CD14-positive monocyte (primary cell): ENCODE data around the gene IL13RA2. TPM values are rescaled to one million over a fixed set of nuclear protein-coding genes. Genes with fewer than 3 reads are reported as not detected.
A peak's percentile ranks its signal among the peaks of the same experiment; 100 is the strongest.

Experiments used
- DNase-seq, 3 donors: peaks; one replicate each; pipeline ENCODE4 v3.0.0-alpha.2; 2011 to 2022
- H2AFZ ChIP-seq: 2 replicates; pipeline ENCODE4 v1.6.0; 2012; ENCODE audit warnings: mild to moderate bottlenecking, low read depth, low read length, inconsistent platforms; ENCODE audit not compliant: insufficient read depth, poor library complexity, severe bottlenecking
- H3K27ac ChIP-seq, 2 donors: 1 replicate in 1 of 2; 2 replicates in 1 of 2; pipeline ENCODE4 v1.5.1; 2012 to 2013; ENCODE audit warnings: low read length in 2 of 2, control low read depth in 1 of 2, inconsistent platforms in 1 of 2, low read depth in 1 of 2, mild to moderate bottlenecking in 1 of 2
- H3K27me3 ChIP-seq, 2 donors: one replicate each; pipeline versions ENCODE4 v1.6.0 to v1.6.1; 2011 to 2013; ENCODE audit warnings: low read length in 2 of 2; ENCODE audit not compliant: control insufficient read depth in 2 of 2, insufficient read depth in 2 of 2
- H3K36me3 ChIP-seq, 2 donors: replicated peaks in 1 of 2; 1 replicate in 1 of 2; 2 replicates in 1 of 2; pipeline versions ENCODE4 v1.5.1 to v1.6.1; 2012 to 2013; ENCODE audit warnings: low read length in 2 of 2, control low read depth in 1 of 2, inconsistent platforms in 1 of 2, mild to moderate bottlenecking in 1 of 2; ENCODE audit not compliant: insufficient read depth in 2 of 2, control insufficient read depth in 1 of 2
- H3K4me1 ChIP-seq, 2 donors: 1 replicate in 1 of 2; 2 replicates in 1 of 2; pipeline versions ENCODE4 v1.5.1 to v1.6.1; 2012 to 2013; ENCODE audit warnings: low read length in 2 of 2, control low read depth in 1 of 2, inconsistent platforms in 1 of 2, mild to moderate bottlenecking in 1 of 2, moderate library complexity in 1 of 2; ENCODE audit not compliant: insufficient read depth in 2 of 2, control insufficient read depth in 1 of 2
- H3K4me2 ChIP-seq: replicated peaks from 2 replicates; pipeline ENCODE3; 2012; ENCODE audit warnings: low read length, moderate library complexity, mild to moderate bottlenecking; ENCODE audit not compliant: poor library complexity, severe bottlenecking; ENCODE audit errors: extremely low read depth
- H3K4me3 ChIP-seq, 3 experiments: fragments of 200-600 bp in 1 of 3; sonication (generic) in 1 of 3; replicated peaks in 1 of 3; 1 replicate in 2 of 3; 2 replicates in 1 of 3; pipeline ENCODE4 v1.5.1; 2011 to 2013; ENCODE audit warnings: low read length in 3 of 3, mild to moderate bottlenecking in 3 of 3, control low read depth in 2 of 3, low read depth in 2 of 3, inconsistent platforms in 1 of 3, moderate library complexity in 1 of 3
- H3K79me2 ChIP-seq: 2 replicates; pipeline ENCODE4 v1.6.0; 2012; ENCODE audit warnings: mild to moderate bottlenecking, control low read depth, inconsistent platforms, low read length, moderate library complexity; ENCODE audit not compliant: insufficient read depth
- H3K9ac ChIP-seq: 2 replicates; pipeline ENCODE4 v1.6.0; 2017; ENCODE audit warnings: low read length, mild to moderate bottlenecking; ENCODE audit not compliant: insufficient read depth, poor library complexity, severe bottlenecking
- H3K9me3 ChIP-seq, 2 donors: replicated peaks in 1 of 2; 1 replicate in 1 of 2; 2 replicates in 1 of 2; pipeline versions ENCODE4 v1.5.1 to v1.6.1; 2012 to 2013; ENCODE audit warnings: low read length in 2 of 2, control low read depth in 1 of 2; ENCODE audit not compliant: control insufficient read depth in 1 of 2, insufficient read depth in 1 of 2
- H4K20me1 ChIP-seq: 2 replicates; pipeline ENCODE4 v1.6.0; 2012; ENCODE audit warnings: mild to moderate bottlenecking, low read length, control low read depth, moderate library complexity; ENCODE audit not compliant: insufficient read depth
- H3K27ac Mint-ChIP-seq, 7 donors: one replicate each; pipeline ENCODE4 v1.8.0; 2020; ENCODE audit warnings: mild to moderate bottlenecking in 7 of 7, mixed read lengths in 7 of 7, moderate library complexity in 6 of 7, inconsistent platforms in 2 of 7
- H3K27me3 Mint-ChIP-seq, 3 donors: one replicate each; pipeline ENCODE4 v1.8.0; 2021 to 2022; ENCODE audit warnings: low read depth in 3 of 3, mild to moderate bottlenecking in 3 of 3, mixed read lengths in 3 of 3, moderate library complexity in 3 of 3, inconsistent platforms in 1 of 3
- H3K36me3 Mint-ChIP-seq, 2 donors: one replicate each; pipeline ENCODE4 v1.8.0; 2020; ENCODE audit warnings: mixed read lengths in 2 of 2, inconsistent platforms in 1 of 2, mild to moderate bottlenecking in 1 of 2
- H3K4me1 Mint-ChIP-seq: one replicate; pipeline ENCODE4 v1.8.0; 2020; ENCODE audit warnings: mild to moderate bottlenecking, mixed read lengths
- H3K4me3 Mint-ChIP-seq, 2 donors: one replicate each; pipeline ENCODE4 v1.8.0; 2020; ENCODE audit warnings: mild to moderate bottlenecking in 2 of 2, mixed read lengths in 2 of 2, moderate library complexity in 1 of 2
- H3K9me3 Mint-ChIP-seq, 7 donors: one replicate each; pipeline ENCODE4 v1.8.0; 2020 to 2022; ENCODE audit warnings: mixed read lengths in 7 of 7, mild to moderate bottlenecking in 6 of 7, moderate library complexity in 6 of 7, inconsistent platforms in 2 of 7
- CTCF ChIP-seq: fragments of 200-600 bp; IDR thresholded peaks from one replicate; pipeline ENCODE4 v1.8.0; 2022; ENCODE audit warnings: antibody characterized with exemption, mild to moderate bottlenecking
- WGBS: methylation state at CpG from one replicate; pipeline ENCODE4 v1.1.5; 2013; ENCODE audit warnings: missing lambda C conversion rate; ENCODE audit not compliant: insufficient coverage; 5-methylcytosine and 5-hydroxymethylcytosine counted together
- intact Hi-C, 2 donors: fragments of 100-400 bp; cut with micrococcal nuclease; formaldehyde crosslinking; loops; one replicate each; pipeline versions ENCODE4 v1.15.0 to v1.15.1; 2023
- polyA plus RNA-seq, 3 donors: library from polyadenylated mRNA; depleted of rRNA in 1 of 3; unstranded in 2 of 3; stranded (reverse) in 1 of 3; fragments of 300-500 nt in 2 of 3; fragments of >200 nt in 1 of 3; fragmentation: Illumina TruSeq in 2 of 3; gene quantifications; 1 replicate in 2 of 3; 2 replicates in 1 of 3; pipeline ENCODE4 v1.2.3, GENCODE V29; 2012 to 2021

IL13RA2 gene
- polyA plus RNA-seq, 3 donors: not detected

GRCh38 chrX:114964374-114964773 is 53.0 kb downstream of the IL13RA2 start:
- H3K4me1 ChIP-seq: no peaks in the 10 kb centered on the region
- no CpG with 5 or more reads among the region's 3 CpGs for WGBS
- no peaks in the 10 kb centered on the region for H3K4me1 Mint-ChIP-seq
- no peaks in the 10 kb centered on the region for H3K9me3 ChIP-seq
- H3K4me3 ChIP-seq: no peak overlapping the region
- H4K20me1 ChIP-seq: no peaks in the 10 kb centered on the region
- no peak for DNase-seq
- H3K79me2 ChIP-seq: no peaks in the 10 kb centered on the region
- no peak overlapping the region for H2AFZ ChIP-seq
- H3K27me3 Mint-ChIP-seq: peaks cover 0 to 3% (median 0%) of the 10 kb centered on the region in 3 donors
- no peak overlapping the region for H3K9ac ChIP-seq
- H3K27ac ChIP-seq: no peak overlapping the region
- no peaks in the 10 kb centered on the region for H3K9me3 Mint-ChIP-seq
- H3K36me3 ChIP-seq: no peaks in the 10 kb centered on the region
- no peaks in the 10 kb centered on the region for H3K36me3 Mint-ChIP-seq
- H3K27me3 ChIP-seq: peaks cover 0 to 3% of the 10 kb centered on the region in 2 donors
- H3K4me2 ChIP-seq: no peak overlapping the region
- H3K27ac Mint-ChIP-seq: peak overlapping the region in 1 of 7 donors; percentile 20
- no peak for TF ChIP-seq CTCF
- H3K4me3 Mint-ChIP-seq: no peak overlapping the region
- intact Hi-C loops: no loop called here

- no peak overlapping the region for H3K27ac ChIP-seq
- H3K27me3 ChIP-seq: peaks cover 0 to 3% of the 10 kb centered on the region in 2 donors
- no peak for TF ChIP-seq CTCF
Observed at GRCh38 chrX:114962209-114962608, 55.2 kb downstream of the IL13RA2 start.

More at GRCh38 chrX:114962209-114962608, 55.2 kb downstream of the IL13RA2 start:
- Mint-ChIP-seq H3K9me3 (no peaks in the 10 kb centered on the region), H3K36me3 (no peaks in the 10 kb centered on the region), H3K4me3 (no peak overlapping the region), H3K27me3 (peaks cover 0 to 6% (median 0%) of the 10 kb centered on the region in 3 donors), H3K27ac (no peak overlapping the region), H3K4me1 (no peaks in the 10 kb centered on the region)
- H3K9me3 ChIP-seq: no peaks in the 10 kb centered on the region
- H3K79me2 ChIP-seq: no peaks in the 10 kb centered on the region
- no peak for DNase-seq
- no peak overlapping the region for H3K4me2 ChIP-seq
- no peaks in the 10 kb centered on the region for H3K4me1 ChIP-seq
- H3K9ac ChIP-seq: no peak overlapping the region
- intact Hi-C loops: no loop called here
- H3K36me3 ChIP-seq: no peaks in the 10 kb centered on the region
- no peak overlapping the region for H2AFZ ChIP-seq
- no peak overlapping the region for H3K4me3 ChIP-seq
- no peaks in the 10 kb centered on the region for H4K20me1 ChIP-seq
